ENCODE results near the gene WDR27. TPM values are rescaled to one million over a fixed set of nuclear protein-coding genes. Genes with fewer than 3 reads are reported as not detected.

The WDR27 gene
- total RNA-seq, 2 experiments from 2014 or later, result 34.3 to 36.2 TPM

DNA sequence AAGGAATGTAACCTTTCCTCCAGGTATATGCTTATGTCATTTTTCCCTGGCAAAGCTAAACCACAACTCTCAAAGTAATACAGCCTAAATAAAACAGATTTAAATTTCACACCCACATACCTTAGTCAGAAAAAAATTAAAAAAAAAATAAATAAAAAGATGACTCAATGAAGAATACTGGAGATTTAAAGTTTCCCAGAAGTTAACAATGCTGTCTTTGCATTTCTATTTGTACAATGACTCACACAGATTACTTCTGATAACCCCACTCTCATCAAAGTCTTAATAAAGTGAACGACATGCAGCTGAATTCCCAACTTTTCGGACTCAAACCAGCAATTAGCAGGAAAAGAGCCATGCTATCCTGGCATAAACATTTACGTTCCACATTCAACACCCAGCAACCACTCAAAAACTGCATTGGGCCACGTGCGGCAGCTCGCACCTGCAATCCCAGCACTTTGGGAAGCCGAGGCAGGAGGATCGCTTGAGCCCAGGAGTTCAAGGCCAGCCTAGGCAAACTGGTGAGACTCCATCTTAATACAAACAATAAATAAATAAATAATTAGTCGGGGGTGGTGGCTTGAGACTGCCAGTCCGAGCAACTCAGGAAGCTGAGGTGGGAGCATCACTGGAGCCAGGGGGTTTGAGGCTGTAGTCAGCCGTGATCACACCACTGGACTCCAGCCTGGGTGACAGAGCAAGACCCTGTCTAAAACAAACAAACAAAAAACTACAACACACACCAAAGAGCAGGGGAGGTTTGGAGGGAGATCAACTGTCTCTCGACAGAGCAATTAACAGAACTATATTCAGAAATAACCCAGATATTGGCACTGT, 130.5 kb downstream of the WDR27 start:
- ATAC-seq (no peak), DNase-seq (no peak)
- H3K9me3 Mint-ChIP-seq (ENCODE audit: low read depth), result no peaks in the 10 kb centered on the region
- H3K36me3 Mint-ChIP-seq (ENCODE audit: low read depth), result peaks cover 1% of the 10 kb centered on the region
- no peaks in the 10 kb centered on the region for H3K27me3 Mint-ChIP-seq
- no peak overlapping the region for H3K27ac Mint-ChIP-seq
- H3K4me3 Mint-ChIP-seq, result no peak overlapping the region
- ChIA-PET POLR2A (no interaction called here), CTCF (interaction anchor here (0.6 to 0.9 kb wide), 2 partner anchors 8 to 14 kb away, joined by 3 to 4 read pairs; no protein-coding TSS in a partner anchor)
- intact Hi-C loops (cut with DNase I, micrococcal nuclease), result no loop called here
- peaks cover 9% of the 10 kb centered on the region for H3K4me1 Mint-ChIP-seq

DNA sequence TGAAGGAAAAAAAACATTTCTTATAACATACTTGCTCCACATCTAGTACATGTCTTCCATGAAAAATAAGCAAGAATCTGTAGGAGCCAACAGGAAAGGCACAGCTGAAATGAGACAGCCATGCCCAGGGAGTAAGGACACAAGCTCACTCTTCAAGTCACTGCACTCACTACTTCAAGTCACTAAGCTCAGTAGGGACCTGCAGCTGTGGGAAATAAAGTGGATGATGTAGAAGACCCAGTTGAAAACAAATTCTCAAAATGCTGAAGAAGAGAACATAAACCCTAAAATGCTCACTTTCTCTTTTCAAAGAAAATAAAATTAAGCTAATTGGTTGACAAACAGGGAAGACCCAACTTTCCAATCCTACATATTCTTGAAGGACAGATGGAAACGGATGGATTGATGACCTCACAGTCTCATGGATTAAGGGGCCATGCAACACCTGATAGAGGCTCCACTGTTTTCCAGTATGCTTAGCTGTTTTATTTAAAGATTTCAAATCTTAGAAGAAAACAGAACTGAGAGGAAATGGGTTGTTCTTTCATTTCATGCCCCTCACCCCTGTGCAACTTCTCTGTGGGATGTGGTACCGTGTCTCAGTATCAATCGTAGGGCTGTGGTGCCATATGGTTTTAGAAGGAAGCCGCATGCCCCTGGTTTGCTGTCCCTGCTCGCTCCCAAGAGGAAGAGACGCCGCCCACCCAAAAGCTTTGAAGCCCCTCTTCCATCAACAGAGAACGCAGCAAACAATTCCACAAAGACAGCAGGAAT, 133.3 kb downstream of the WDR27 start:
- no peak for ATAC-seq
- Mint-ChIP-seq H3K4me3 (no peak overlapping the region), H3K27me3 (no peaks in the 10 kb centered on the region), H3K9me3 (ENCODE audit: low read depth) (no peaks in the 10 kb centered on the region), H3K4me1 (peaks cover 9% of the 10 kb centered on the region), H3K27ac (no peak overlapping the region), H3K36me3 (ENCODE audit: low read depth) (peaks cover 1% of the 10 kb centered on the region)
- intact Hi-C loops (cut with DNase I, micrococcal nuclease), result no loop called here
- ChIA-PET POLR2A (interaction anchor here (0.6 kb wide), 1 partner anchor 565 kb away, joined by 3 read pairs; no protein-coding TSS in a partner anchor), CTCF (no interaction called here)
- DNase-seq, result no peak

DNA sequence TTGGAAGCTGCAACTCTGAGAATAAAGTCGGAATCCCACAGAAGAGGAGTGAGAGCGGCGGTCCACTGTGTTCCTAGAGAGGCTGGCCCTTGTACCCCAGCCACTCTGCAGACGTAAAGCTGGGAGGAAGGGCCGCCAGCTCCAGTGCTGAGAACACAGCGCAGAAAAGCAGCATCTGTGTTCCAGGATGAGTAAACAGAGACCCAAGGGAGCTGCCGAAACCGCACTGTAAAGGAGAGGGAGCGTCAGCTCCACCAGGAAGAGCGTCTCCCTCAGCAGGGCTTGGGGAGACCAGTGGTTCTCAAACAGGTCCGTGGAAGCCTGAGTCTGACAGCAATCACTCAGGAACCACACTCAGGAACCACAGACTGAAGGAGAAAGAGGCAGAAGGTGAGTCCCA, 134.0 kb downstream of the WDR27 start:
- POLR2A ChIA-PET, result interaction anchor here (0.6 kb wide), 1 partner anchor 564 kb away, joined by 3 read pairs; no protein-coding TSS in a partner anchor
- no peaks in the 10 kb centered on the region for H3K9me3 Mint-ChIP-seq (ENCODE audit: low read depth)
- H3K4me3 Mint-ChIP-seq, result no peak overlapping the region
- no peak overlapping the region for H3K27ac Mint-ChIP-seq
- intact Hi-C loops (cut with DNase I, micrococcal nuclease), result no loop called here
- ATAC-seq (no peak), DNase-seq (no peak)
- peaks cover 6% of the 10 kb centered on the region for H3K36me3 Mint-ChIP-seq (ENCODE audit: low read depth)
- peaks cover 9% of the 10 kb centered on the region for H3K4me1 Mint-ChIP-seq
- no peaks in the 10 kb centered on the region for H3K27me3 Mint-ChIP-seq
- CTCF ChIA-PET, result no interaction called here

DNA sequence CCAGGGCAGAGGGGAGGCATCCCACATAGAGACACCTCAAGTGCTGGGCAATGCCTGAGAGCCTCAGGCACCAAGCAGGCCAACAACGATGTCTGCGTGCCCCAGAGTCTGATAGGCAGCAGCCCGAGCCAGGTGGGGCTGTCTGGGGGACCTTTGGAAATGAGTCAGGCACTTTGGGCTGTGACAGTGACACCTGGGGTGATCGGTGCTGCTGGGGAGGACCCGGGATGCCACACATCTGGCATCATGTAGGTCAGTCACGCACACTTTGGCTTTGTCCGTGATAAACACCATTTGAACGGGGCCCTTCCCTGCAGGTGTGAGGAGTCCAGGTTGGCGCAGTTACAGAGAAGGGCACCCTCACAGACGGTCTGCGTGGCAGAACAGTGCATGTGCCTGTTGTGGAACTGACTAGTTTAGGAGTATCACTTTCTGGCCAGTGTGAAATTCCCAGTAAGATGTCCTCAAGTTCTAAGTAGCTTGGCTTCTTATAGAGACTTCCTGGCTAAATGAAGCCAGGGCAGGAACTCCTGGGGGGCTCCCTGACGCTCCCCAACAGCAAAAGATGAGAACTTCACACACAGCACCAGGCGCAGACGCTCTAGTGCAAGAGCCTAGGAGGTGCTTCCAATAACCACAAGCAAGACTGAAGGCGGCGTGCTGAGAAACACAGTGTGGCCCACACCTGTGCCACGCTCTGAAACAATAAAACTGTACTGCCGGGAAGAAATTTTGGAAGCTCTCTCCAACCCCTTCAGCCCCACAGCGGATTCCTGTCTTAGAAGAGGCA, 134.7 kb downstream of the WDR27 start:
- DNase-seq, result no peak
- ChIA-PET POLR2A (no interaction called here), CTCF (no interaction called here)
- H3K27ac Mint-ChIP-seq, result no peak overlapping the region
- ATAC-seq, result no peak
- H3K36me3 Mint-ChIP-seq (ENCODE audit: low read depth), result peaks cover 12% of the 10 kb centered on the region
- peaks cover 2% of the 10 kb centered on the region for H3K9me3 Mint-ChIP-seq (ENCODE audit: low read depth)
- intact Hi-C loops (cut with DNase I, micrococcal nuclease), result no loop called here
- peaks cover 9% of the 10 kb centered on the region for H3K4me1 Mint-ChIP-seq
- H3K4me3 Mint-ChIP-seq, result no peak overlapping the region
- peaks cover 3% of the 10 kb centered on the region for H3K27me3 Mint-ChIP-seq

DNA sequence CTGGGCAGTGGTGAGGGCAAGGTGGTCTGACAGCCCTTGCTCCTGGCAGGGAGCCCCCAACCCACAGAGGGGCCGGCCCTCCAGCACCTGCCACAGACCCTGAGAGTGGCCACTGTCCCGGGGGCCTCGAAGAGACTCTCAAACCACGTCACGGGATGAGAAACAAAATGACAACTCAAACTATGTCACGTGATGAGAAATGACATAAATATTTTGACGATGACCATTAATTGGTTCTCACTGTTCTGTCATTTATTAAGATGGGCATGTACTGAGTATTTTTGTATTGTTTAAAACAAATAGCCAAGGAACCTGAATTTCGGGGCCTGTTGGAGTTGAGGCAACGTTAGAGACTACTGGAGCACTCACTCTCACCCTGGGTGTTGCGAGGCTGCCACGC, 135.5 kb downstream of the WDR27 start:
- ChIA-PET POLR2A (no interaction called here), CTCF (no interaction called here)
- Mint-ChIP-seq H3K4me1 (peaks cover 9% of the 10 kb centered on the region), H3K27ac (no peak overlapping the region), H3K36me3 (ENCODE audit: low read depth) (peaks cover 18% of the 10 kb centered on the region), H3K9me3 (ENCODE audit: low read depth) (peaks cover 7% of the 10 kb centered on the region), H3K27me3 (peaks cover 6% of the 10 kb centered on the region), H3K4me3 (no peak overlapping the region)
- intact Hi-C loops (cut with DNase I, micrococcal nuclease), result no loop called here
- ATAC-seq (no peak), DNase-seq (no peak)

DNA sequence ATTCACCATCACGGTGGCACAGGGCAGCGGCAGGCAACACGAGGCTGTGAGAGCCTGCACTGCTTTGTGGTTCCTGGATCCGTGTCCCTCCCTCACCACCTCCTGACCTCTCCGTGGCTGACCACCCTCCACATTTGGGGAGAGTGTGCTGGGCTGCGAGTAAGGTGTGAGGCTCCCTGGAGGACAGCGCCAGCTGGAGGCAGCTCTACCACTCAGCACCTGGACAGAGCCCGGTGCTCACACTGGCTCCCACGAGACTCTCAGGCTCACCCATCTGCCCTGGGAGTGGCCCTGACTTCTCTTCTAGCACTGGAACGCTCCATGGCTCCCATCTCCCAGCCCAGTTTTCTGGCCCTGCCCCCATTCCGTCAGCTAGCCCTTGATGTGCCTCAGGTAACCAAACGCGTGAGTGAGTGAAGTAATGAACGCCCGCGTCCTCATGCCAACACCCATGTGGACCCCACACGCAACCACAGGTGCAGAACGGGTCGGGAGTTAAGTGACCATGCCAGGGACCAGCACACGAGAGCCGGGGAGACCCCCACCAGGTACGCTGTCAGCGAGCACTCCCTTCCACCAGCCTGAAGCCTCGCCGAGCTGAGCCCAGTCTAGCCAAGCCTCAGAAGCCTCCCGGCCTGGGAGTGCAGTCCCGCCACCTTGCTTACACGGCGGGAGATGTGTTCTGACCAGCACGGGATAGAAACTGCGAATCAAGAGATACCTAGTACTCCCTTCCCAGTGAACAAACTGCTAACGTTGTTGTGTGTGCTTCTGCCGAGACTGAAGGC, 137.2 kb downstream of the WDR27 start:
- Mint-ChIP-seq H3K4me1 (peaks cover 9% of the 10 kb centered on the region), H3K9me3 (ENCODE audit: low read depth) (peaks cover 7% of the 10 kb centered on the region), H3K27me3 (peaks cover 12% of the 10 kb centered on the region), H3K36me3 (ENCODE audit: low read depth) (peaks cover 20% of the 10 kb centered on the region), H3K4me3 (no peak overlapping the region), H3K27ac (no peak overlapping the region)
- ChIA-PET POLR2A (no interaction called here), CTCF (interaction anchor here (0.7 kb wide), 2 partner anchors 317 to 1196 kb away, joined by 3 read pairs; no protein-coding TSS in a partner anchor)
- no peak for DNase-seq
- intact Hi-C loops (cut with DNase I, micrococcal nuclease), result no loop called here
- no peak for ATAC-seq

DNA sequence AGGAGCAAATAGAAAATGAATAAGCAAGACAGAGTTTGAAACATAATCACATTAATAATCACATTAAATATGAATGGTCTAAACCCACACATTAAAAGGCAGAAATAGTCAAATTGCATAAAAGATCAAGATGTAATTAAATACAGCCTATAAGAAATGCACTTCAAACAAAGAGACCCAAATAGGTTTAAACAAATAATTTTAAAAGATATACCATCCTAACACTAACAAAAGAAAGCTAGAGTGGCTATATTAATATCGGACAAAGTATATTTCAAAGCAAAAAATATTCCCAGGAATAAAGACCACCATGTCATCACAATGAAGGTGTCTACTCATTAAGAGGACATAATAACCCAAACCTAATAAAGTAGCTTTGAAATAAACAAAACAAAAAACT, 140.2 kb downstream of the WDR27 start:
- ATAC-seq (no peak), DNase-seq (no peak)
- POLR2A ChIA-PET, result no interaction called here
- Mint-ChIP-seq H3K36me3 (ENCODE audit: low read depth) (peaks cover 31% of the 10 kb centered on the region), H3K4me1 (peaks cover 8% of the 10 kb centered on the region), H3K9me3 (ENCODE audit: low read depth) (peaks cover 7% of the 10 kb centered on the region), H3K27me3 (peaks cover 23% of the 10 kb centered on the region), H3K4me3 (no peak overlapping the region), H3K27ac (no peak overlapping the region)
- CTCF ChIA-PET, result no interaction called here
- intact Hi-C loops (cut with DNase I, micrococcal nuclease), result no loop called here

DNA sequence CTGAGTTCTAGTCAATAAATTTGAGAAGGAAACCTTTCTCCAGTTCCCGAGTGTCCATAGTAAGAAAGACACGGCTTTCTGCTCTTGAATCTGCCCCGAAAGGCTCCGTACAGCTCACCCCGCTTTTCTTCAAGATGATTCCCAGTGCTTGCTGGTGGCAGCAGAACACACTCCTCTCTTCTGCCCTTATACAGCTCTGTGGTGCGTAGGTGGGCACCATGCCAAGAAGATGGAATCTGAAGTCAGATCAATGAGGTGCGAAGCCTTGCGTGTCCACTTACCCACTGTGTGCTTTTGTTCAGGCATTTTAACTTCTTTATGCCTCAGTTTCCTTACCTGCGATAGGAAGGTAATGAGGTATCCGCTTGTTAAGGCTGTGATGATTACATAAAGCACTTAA, 142.2 kb downstream of the WDR27 start:
- H3K36me3 Mint-ChIP-seq (ENCODE audit: low read depth), result peaks cover 34% of the 10 kb centered on the region
- H3K9me3 Mint-ChIP-seq (ENCODE audit: low read depth), result peaks cover 7% of the 10 kb centered on the region
- no peak overlapping the region for H3K27ac Mint-ChIP-seq
- intact Hi-C loops (cut with DNase I, micrococcal nuclease), result no loop called here
- H3K4me1 Mint-ChIP-seq, result peaks cover 13% of the 10 kb centered on the region
- ChIA-PET CTCF (no interaction called here), POLR2A (no interaction called here)
- DNase-seq (no peak), ATAC-seq (no peak)
- no peak overlapping the region for H3K4me3 Mint-ChIP-seq
- H3K27me3 Mint-ChIP-seq, result peaks cover 32% of the 10 kb centered on the region

DNA sequence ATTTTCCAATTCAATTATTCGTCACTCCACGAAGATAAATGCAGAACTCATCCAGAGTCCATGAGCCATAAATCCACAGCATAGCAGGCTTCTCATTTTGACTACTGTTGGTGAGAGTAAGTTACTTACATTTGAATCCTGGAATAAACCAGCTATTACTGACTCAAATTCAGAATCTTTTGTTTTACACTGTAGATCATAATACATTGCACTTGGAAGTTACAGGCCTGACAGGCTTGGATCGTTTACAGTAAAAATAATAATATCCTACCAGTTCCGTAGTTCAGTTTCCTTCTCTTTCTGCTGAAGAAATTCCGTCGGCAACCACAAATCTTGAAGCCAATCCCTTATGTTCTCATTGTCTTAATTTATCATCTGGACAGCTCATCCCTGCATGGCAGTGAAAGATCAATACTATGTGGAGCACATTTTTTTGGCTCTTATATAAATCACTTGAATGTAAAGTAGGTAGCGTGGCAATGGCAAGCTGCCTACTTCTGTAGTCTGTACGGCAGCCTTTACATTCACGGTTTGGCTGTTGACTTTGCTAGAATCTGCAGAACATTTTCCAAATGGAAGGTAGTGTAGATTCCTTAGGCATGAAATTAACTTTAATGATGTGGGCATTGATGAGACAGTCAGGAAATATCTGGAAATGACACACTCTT, 142.9 kb downstream of the WDR27 start:
- CTCF ChIA-PET, result no interaction called here
- peaks cover 13% of the 10 kb centered on the region for H3K4me1 Mint-ChIP-seq
- POLR2A ChIA-PET, result no interaction called here
- peaks cover 34% of the 10 kb centered on the region for H3K36me3 Mint-ChIP-seq (ENCODE audit: low read depth)
- peaks cover 33% of the 10 kb centered on the region for H3K27me3 Mint-ChIP-seq
- ATAC-seq, result no peak
- DNase-seq, result no peak
- intact Hi-C loops (cut with DNase I, micrococcal nuclease), result no loop called here
- peaks cover 7% of the 10 kb centered on the region for H3K9me3 Mint-ChIP-seq (ENCODE audit: low read depth)
- no peak overlapping the region for H3K4me3 Mint-ChIP-seq
- no peak overlapping the region for H3K27ac Mint-ChIP-seq

DNA sequence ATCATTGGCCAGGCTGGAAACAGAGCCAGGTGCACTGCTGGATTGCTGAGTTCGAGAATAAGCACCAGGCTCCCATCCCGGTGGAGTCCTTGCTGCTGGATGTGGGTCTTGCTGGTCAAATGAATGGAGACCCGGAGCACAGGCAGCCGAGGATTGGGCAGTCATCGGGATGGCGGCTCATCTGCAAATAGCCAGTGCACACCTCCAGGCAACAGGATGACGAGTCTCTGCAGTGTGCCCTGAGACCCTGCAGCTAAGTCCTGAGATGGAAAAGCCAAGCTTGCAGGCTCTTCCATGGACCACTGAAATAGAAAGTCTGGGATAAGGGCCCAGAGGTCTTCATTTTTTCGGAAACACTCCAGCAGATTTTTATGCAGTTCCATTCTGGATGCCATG, 143.5 kb downstream of the WDR27 start:
- peaks cover 33% of the 10 kb centered on the region for H3K27me3 Mint-ChIP-seq

More for the DNA sequence above, 143.5 kb downstream of the WDR27 start:
- ATAC-seq, result no peak
- intact Hi-C loops (cut with DNase I, micrococcal nuclease), result no loop called here
- no peak for DNase-seq
- Mint-ChIP-seq H3K4me3 (no peak overlapping the region), H3K4me1 (peaks cover 13% of the 10 kb centered on the region), H3K36me3 (ENCODE audit: low read depth) (peaks cover 34% of the 10 kb centered on the region), H3K27ac (no peak overlapping the region), H3K9me3 (ENCODE audit: low read depth) (peaks cover 7% of the 10 kb centered on the region)
- ChIA-PET CTCF (no interaction called here), POLR2A (no interaction called here)
